Hypothalamus (tissue), 51 donors: Measurements from ENCODE around the gene BRSK2.
A peak's percentile ranks its signal among the peaks of the same experiment; 100 is the strongest.

Experiments used
- DNase-seq, 51 donors: peaks; one replicate each; lab custom pipeline; 2025; lab: John Stamatoyannopoulos, UW

The BRSK2 gene

GRCh38 chr11:1373536-1374214 lies 16.1 kb upstream of the BRSK2 start:
- DNase-seq = no peak

- DNase-seq = no peak
These were observed 14.4 kb upstream of the BRSK2 start for GRCh38 chr11:1375161-1375954.

- no peak for DNase-seq
These were observed 13.8 kb upstream of the BRSK2 start for GRCh38 chr11:1375955-1376258.

DNA sequence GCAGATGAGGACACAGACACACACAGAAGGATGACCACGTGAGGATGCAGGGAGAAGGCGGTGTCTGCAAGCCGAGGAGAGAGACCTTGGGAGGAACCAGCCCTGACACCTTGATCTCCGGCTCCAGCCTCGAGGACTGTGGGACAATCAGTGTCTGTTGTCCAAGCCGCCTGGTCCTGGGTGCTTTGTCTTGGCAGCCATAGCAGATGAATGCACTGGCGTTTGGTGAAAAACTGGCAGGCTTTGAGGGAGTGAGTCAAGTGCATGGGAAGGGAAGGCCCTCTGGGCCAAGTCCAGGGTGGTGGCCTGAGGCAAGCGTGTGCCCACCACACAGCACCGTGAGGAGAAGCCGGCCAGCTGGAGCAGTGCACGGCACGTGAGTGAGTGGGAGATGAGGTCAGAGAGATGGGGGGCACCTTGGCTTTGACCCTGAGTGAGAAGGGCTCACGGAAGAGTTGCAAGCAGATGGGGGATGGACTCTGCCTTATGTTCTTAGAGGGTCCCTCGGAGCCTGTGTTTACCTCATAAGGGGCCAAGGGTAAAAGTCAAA lies 12.4 kb upstream of the BRSK2 start:
- DNase-seq = no peak

- no peak for DNase-seq
These were observed 7.8 kb upstream of the BRSK2 start for GRCh38 chr11:1381793-1382425.

- no peak for DNase-seq
These were observed 7.3 kb upstream of the BRSK2 start for GRCh38 chr11:1382429-1382828.

DNA sequence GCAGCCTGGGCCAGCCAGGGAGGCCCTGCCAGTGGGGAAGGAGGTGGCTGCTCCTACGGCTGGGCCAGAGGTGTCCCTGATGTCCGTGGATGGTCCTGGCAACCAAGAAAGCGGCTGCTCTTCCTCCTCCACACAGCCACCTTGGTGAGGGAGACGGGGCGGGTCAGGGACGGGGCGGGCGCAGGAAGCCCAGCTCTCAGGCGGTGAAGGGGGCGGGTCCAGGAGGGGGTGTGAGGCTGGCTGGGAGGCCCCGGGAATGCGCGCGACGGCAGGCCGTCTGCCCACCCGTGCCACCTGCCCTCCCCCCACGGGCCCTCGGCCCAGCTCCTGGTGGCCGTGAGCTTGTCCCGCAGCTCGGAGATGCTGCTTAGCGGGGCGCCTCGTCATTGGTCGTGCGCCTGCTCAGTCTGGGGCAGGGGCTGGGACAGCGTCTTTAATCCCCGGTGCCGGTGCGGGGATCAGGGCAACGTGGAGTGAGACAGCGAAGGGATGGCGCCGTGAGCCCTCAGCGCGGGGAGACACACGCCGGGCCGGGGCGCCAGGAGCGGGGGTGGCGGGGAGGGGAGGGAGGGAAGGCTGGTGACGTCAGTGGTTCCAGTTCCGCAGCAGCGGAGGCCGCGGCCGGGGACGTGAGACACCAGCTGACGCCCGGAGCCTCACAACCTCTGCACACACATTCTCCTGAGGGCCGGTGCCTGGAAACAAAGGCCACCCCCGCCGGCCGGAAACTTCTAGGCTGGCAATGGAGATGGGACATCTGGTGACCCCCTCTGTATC lies 6.7 kb upstream of the BRSK2 start:
- DNase-seq = peak in 46 of 51 donors; percentile 26 to 85 (median 70)

DNA sequence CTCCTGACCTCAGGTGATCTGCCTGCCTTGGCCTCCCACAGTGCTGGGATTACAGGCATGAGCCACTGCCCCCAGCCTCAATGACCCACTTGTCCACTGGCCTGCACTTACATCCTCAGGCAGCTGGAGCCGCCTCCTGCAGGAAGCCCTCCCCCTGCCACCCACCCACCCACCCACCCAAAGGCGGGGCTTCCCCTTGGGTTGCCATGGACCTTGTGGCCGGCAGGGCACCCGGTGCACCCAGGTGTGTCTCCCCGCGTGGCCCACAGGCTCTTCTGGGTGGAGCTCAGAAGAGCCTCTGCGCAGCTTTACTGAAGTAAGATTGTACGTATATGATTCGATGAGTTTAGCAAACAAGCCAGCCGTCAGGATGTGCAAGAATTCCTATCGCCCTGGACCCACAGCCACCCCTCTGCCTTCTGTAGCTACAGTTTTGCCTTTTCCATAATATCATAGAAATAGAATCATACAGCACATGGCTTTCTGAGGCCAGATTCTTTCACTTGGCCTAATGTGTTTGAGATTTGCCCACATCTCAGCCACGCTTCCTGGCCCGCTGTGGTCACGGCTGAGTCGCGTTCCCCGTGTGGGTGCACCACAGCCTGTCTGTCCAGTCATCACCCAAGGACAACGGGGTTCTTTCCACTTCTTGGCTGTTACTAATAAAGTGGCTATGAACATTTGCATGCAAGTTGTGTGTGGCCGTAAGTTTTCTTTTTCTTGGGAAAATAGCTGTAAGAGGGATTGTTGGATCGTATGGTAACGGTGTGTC lies 5.3 kb upstream of the BRSK2 start:
- DNase-seq = peak in 1 of 51 donors; percentile 36

- DNase-seq = no peak
These were observed 2.2 kb upstream of the BRSK2 start for GRCh38 chr11:1387521-1387920.

GRCh38 chr11:1387961-1388762 lies 1.6 kb upstream of the BRSK2 start:
- no peak for DNase-seq

DNA sequence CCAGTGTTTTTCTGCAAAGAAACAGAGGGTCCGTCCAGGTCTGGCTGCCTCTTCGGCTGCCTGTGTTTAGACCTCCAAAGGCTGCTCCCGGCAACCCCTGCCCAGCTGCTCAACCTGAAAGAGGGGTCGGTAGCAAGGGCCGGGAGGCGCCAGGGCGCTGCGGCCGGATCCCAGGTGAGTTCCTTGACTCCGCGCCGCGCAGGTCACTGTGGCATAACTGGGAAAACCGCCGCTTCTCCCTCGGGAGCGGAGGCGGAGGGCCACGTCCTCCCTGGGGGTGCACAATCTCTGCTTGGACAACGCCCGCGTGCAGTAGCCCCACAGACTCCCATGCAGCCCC lies 1.0 kb upstream of the BRSK2 start:
- peak in 1 of 51 donors; percentile 17 for DNase-seq

DNA sequence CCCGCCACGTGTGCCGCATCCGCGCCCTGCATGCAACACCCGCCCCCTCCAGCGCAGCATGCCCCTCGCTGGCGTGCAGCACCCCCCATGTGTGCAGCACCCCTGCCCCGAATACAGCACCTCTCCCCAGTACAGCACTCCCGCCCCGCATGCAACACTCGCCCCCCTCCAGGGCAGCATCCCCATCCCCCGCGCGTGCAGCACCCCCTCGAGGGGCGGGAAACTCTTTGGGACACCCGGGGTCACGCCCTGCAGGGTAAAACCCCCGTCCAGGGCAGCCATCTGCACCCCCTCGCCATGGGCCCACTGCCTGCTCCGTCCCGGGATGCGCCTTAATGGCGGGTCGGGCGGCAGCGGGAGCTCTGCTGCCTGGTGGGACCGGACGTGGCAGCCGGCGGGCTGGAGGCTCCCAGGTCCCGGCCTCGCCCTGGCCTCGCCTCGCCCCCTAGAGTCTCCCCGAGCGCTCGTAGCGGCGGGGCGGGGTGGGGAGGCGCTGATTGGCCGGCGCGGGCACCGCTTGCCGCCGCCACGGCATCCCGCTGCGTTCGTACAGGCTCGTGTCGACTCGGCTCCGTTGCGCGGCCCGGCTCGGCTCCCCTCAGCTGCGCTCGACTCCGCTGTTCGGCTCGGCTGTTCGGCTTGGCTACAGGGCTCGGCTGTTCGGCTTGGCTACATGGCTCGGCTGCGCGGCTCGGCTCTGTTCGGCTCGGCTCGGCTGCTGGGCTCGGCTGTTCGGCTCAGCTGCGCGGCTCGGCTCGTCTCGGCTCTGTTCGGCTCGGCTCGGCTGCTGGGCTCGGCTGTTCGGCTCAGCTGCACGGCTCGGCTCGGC lies 417 bp upstream of the BRSK2 start:
- peak; percentile 59 to 99 (median 95) for DNase-seq

DNA sequence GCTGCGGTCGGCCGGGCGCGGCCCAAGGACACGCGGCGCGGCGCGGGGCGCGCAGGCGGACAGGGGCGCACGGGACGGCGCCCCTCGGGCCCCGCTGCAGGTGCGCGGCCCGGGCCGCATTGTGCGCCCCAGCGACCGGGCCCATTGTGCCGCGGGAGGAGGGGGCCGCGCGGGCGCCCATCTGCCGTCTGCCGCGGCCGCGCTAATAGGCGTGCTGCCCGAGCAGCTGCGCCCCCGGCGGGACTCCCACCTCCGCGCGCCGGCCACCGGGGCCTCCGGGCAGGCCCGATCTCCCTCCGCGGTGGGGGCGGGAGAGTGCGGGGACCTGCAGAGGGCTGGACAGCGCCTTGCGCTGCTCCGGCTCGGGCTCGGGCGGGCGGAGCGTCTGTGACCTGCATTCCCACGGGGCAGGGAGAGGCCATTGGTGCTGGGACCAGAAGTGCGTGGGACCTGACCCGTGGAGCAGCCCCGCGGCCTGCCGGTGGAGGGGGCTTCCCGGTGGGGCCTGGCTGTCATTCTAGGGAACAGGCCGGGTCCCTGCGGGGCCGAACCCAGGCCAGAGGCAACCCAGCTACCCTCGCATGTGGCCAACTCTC lies 933 bp downstream of the BRSK2 start:
- peak in 33 of 51 donors; percentile 28 to 76 (median 58) for DNase-seq

DNA sequence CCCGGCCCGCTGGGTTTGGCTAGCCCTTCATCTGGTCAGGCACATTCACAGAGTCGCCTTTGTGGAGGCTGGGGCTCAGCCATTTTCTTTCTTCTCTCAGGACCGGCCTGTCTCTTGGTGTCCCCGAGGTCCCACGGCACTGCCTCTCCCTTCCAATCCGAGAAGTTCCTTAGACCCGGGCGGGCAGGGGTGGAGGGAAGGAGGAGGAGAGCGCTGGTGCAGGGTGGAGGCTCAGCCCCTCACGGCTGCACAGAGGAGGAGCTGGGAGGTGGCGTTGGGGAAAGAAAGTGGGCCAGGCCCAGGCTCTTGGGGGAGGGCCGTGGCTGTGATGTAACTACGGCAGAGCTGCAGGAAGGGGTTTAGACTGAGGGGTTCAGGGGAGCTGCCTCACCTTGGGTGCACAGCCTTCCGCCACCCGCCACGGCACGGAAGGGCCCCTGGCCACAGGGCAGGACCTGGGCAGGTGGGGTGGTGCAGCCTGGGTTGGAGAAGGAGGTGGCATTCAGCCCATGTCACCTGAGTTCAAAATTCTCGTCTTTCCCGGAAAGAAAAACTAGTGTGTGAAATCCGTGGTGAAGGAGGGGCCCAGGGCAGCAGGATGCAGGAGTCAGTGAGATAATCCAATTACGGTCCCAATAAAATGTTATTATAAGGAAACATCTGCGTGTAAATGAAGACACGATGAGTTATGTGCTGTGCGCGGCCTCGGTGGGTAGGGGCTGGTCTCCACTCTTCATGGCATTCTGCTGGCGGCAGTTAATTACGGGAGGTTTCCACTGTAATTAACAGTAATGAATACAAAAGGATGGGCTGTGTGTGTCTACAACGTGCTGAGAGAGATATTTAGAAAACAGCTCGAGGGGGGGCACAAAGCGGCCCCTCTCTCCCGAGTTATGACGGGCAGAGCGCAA lies 1.7 kb downstream of the BRSK2 start:
- DNase-seq = peak in 32 of 51 donors; percentile 28 to 76 (median 62)

DNA sequence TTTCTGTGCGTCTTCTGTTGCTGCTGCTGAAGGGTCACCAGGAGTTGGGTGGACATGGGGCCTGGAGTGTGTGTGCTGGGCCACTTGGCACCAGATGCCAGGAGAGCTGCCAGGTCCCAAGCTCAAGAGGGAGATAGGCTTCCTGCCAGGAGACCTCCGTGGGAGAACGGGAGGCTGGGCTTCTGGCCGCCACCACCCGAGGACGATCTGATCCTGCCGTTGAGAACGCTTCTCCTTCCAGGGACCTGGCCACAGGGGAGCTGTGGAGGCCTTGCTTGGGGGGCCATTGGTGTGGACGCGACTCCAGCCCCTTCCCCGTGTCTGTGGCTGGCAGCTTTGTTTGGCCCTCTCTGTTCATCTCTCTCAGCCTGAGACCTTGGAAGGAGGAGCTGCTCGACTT lies 2.4 kb downstream of the BRSK2 start:
- no peak for DNase-seq

GRCh38 chr11:1392561-1392960 lies 2.8 kb downstream of the BRSK2 start:
- no peak for DNase-seq
